Measurements from ENCODE around the gene TANGO6.

The TANGO6 gene

DNA sequence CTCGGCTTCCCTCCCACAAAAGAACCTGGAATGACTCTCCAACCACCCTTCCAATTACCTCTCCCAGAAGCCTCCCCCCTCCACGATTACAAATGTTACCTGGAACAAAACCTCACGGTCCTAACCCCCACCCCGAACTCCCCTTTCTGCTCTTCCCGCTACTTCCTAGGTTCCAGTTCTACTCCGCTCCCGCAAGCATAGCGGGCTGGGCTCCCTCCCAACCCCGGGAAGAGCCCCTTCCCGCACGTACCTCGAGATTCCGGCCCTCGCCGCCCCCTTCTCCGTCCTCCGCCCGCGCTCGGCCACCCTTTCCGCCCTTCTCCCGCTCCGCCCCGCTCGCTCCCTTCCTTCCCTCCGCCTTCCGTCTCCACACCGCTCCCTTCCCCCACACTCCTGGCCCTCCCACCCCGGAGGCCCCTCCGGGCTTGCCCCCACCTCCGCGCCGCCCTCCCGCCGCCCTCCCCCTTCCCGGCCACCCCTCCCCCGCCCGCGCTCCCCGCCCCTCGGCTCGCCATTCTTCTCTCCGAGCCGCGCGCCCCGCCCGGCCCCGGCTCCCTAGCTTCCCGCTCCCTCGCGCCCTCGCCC, 288.6 kb downstream of the TANGO6 start:
- Histone ChIP-seq H4K20me1 (ENCODE audit: control insufficient read depth, insufficient read depth, low read depth, low read length) (peaks cover 18% of the 10 kb centered on the region), H3K4me2 (ENCODE audit: low read length) (peak overlapping the region; percentile 83), H3K36me3 (ENCODE audit: control insufficient read depth, low read length) (peaks cover 77% of the 10 kb centered on the region), H3K27me3 (ENCODE audit: control insufficient read depth, low read length) (no peaks in the 10 kb centered on the region), H3K4me1 (ENCODE audit: control insufficient read depth, low read length) (peaks cover 31% of the 10 kb centered on the region), H3K9me2 (replicated peaks; ENCODE audit: control insufficient read depth, low read length) (no peaks in the 10 kb centered on the region), H3K27ac (ENCODE audit: low read depth, low read length) (peak overlapping the region; percentile 77), H3F3A (ENCODE audit: control insufficient read depth, insufficient read depth) (peaks cover 10% of the 10 kb centered on the region), H3K79me2 (ENCODE audit: control insufficient read depth, low read length) (peaks cover 94% of the 10 kb centered on the region), H3K4me3 (ENCODE audit: low read length) (peak overlapping the region; percentile 81), H3K9me3 (ENCODE audit: control insufficient read depth, insufficient read depth, low read length) (no peaks in the 10 kb centered on the region)
- TF ChIP-seq EZH2phosphoT487 (IDR thresholded peaks at IDR 0.05; ENCODE audit: borderline replicate concordance, low read length) = no peak
- TF ChIP-seq, protein P1, sequence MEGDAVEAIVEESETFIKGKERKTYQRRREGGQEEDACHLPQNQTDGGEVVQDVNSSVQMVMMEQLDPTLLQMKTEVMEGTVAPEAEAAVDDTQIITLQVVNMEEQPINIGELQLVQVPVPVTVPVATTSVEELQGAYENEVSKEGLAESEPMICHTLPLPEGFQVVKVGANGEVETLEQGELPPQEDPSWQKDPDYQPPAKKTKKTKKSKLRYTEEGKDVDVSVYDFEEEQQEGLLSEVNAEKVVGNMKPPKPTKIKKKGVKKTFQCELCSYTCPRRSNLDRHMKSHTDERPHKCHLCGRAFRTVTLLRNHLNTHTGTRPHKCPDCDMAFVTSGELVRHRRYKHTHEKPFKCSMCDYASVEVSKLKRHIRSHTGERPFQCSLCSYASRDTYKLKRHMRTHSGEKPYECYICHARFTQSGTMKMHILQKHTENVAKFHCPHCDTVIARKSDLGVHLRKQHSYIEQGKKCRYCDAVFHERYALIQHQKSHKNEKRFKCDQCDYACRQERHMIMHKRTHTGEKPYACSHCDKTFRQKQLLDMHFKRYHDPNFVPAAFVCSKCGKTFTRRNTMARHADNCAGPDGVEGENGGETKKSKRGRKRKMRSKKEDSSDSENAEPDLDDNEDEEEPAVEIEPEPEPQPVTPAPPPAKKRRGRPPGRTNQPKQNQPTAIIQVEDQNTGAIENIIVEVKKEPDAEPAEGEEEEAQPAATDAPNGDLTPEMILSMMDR (IDR thresholded peaks at IDR 0.05; ENCODE audit: low read depth, low read length, poor library complexity, severe bottlenecking) = no peak

DNA sequence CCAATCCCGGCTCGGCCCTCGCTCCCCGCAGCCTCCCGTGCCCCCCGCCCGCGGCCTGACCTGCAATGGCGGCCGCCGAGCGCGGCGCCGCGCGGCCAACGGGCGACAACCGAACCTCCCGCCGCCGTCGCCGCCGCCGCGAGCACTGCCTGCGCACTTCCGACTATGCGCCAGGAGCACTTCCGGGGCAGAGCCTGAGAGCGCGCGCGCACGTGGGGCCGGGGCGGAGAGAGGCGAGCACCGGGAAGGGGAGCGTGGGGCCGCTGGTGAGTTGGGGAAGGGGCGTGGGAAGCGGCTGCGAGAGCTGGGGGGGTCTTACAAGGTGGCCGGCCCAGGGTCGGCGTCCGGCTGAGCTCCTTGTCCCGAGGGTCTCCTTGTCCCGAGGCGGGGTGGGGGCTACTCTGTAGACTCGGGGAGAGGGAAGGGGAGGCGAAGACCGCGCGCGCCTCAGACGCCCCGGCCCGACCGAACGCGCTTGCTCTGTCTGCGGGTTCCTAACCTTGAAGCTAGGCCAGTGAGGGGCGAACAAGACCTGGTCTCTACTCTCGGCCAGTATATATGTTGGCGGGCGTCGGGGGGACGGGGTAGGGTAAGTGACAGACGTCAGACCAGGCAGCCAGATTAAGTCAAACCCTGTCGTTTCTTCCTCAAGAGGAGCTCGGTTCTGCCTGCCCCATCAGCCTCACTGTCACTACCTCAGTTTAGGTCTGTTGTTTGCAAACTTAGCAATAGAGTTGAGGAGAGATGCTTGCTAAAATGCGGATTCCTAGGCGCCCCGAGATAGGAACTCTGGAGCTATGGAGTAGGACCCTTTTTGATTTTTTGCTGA, 289.3 kb downstream of the TANGO6 start, which contains the start of the genes CHTF8 and UTP4:
Gene CHTF8 (minus strand): TSS at position 165 of the 829 bp plus-strand sequence. CDS start 11,130 bp downstream, outside the sequence.
Gene UTP4 (plus strand): TSS at position 226 of the 829 bp plus-strand sequence. CDS start 811 bp downstream, outside the sequence.
- peaks cover 10% of the 10 kb centered on the region for H3F3A ChIP-seq (ENCODE audit: control insufficient read depth, insufficient read depth)
- H3K4me3 ChIP-seq (ENCODE audit: low read length) = peak within 1 kb of the TSS; percentile 81
- peaks cover 31% of the 10 kb centered on the region for H3K4me1 ChIP-seq (ENCODE audit: control insufficient read depth, low read length)
- H3K27me3 ChIP-seq (ENCODE audit: control insufficient read depth, low read length) = no peaks in the 10 kb centered on the region
- H3K4me2 ChIP-seq (ENCODE audit: low read length) = peak within 1 kb of the TSS; percentile 83
- no peak for TF ChIP-seq EZH2phosphoT487 (IDR thresholded peaks at IDR 0.05; ENCODE audit: borderline replicate concordance, low read length)
- TF ChIP-seq, protein P1 (IDR thresholded peaks at IDR 0.05; ENCODE audit: low read depth, low read length, poor library complexity, severe bottlenecking) = no peak
- peaks cover 22% of the 10 kb centered on the region for H4K20me1 ChIP-seq (ENCODE audit: control insufficient read depth, insufficient read depth, low read depth, low read length)
- peaks cover 96% of the 10 kb centered on the region for H3K79me2 ChIP-seq (ENCODE audit: control insufficient read depth, low read length)
- H3K36me3 ChIP-seq (ENCODE audit: control insufficient read depth, low read length) = peaks cover 84% of the 10 kb centered on the region
- H3K27ac ChIP-seq (ENCODE audit: low read depth, low read length) = peak within 1 kb of the TSS; percentile 77
- no peaks in the 10 kb centered on the region for H3K9me2 ChIP-seq (replicated peaks; ENCODE audit: control insufficient read depth, low read length)
- H3K9me3 ChIP-seq (ENCODE audit: control insufficient read depth, insufficient read depth, low read length) = no peaks in the 10 kb centered on the region

DNA sequence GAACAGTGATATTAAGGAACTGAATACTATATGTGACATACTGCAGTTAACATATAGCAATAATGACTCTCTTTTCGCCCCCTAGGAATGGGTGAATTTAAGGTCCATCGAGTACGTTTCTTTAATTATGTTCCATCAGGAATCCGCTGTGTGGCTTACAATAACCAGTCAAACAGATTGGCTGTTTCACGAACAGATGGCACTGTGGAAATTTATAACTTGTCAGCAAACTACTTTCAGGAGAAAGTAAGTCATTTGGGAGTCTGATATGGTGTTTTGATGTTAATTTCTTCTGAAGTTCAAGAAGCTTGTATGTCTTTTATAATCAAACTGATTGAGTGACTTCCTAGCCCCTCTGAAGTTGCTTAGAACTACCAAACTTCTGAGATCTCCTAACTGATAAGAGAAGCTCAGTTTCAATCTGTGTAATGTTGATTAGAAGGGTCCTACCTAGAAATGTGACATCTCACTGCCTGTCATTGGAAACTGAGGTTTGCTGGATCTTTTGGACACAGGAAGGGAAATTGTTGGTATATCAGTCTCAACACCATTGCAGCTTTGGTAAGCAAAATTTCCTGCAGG, 290.1 kb downstream of the TANGO6 start:
- TF ChIP-seq, protein P1 (IDR thresholded peaks at IDR 0.05; ENCODE audit: low read depth, low read length, poor library complexity, severe bottlenecking) = no peak
- TF ChIP-seq EZH2phosphoT487 (IDR thresholded peaks at IDR 0.05; ENCODE audit: borderline replicate concordance, low read length) = no peak
- Histone ChIP-seq H3K9me3 (ENCODE audit: control insufficient read depth, insufficient read depth, low read length) (no peaks in the 10 kb centered on the region), H3K4me2 (ENCODE audit: low read length) (peak overlapping the region; percentile 83), H4K20me1 (ENCODE audit: control insufficient read depth, insufficient read depth, low read depth, low read length) (peaks cover 22% of the 10 kb centered on the region), H3K27ac (ENCODE audit: low read depth, low read length) (peak overlapping the region; percentile 77; the same call in 1 of the 2 replicates), H3K36me3 (ENCODE audit: control insufficient read depth, low read length) (peaks cover 86% of the 10 kb centered on the region), H3F3A (ENCODE audit: control insufficient read depth, insufficient read depth) (peaks cover 10% of the 10 kb centered on the region), H3K4me3 (ENCODE audit: low read length) (peak overlapping the region; percentile 81), H3K27me3 (ENCODE audit: control insufficient read depth, low read length) (no peaks in the 10 kb centered on the region), H3K79me2 (ENCODE audit: control insufficient read depth, low read length) (peaks cover 96% of the 10 kb centered on the region), H3K4me1 (ENCODE audit: control insufficient read depth, low read length) (peaks cover 31% of the 10 kb centered on the region), H3K9me2 (replicated peaks; ENCODE audit: control insufficient read depth, low read length) (no peaks in the 10 kb centered on the region)

All from DOHH2 (cell line).